HG03354 (cell line): ENCODE measurements around the gene PLEKHG2.
A peak's percentile ranks its signal among the peaks of the same experiment; 100 is the strongest.
"Not testable (repeated sequence)": the region's sequence is repeated elsewhere in the genome, so short reads cannot be mapped to it uniquely, and the experiment has no call there.

ENCODE experiments used
- ATAC-seq: cut with Tn5 transposase; IDR thresholded peaks from one replicate; pipeline ENCODE4 v1.9.1; 2021; ENCODE audit warnings: mild to moderate bottlenecking; ENCODE audit not compliant: unreplicated experiment, poor library complexity, severe bottlenecking

PLEKHG2 gene, protein sequence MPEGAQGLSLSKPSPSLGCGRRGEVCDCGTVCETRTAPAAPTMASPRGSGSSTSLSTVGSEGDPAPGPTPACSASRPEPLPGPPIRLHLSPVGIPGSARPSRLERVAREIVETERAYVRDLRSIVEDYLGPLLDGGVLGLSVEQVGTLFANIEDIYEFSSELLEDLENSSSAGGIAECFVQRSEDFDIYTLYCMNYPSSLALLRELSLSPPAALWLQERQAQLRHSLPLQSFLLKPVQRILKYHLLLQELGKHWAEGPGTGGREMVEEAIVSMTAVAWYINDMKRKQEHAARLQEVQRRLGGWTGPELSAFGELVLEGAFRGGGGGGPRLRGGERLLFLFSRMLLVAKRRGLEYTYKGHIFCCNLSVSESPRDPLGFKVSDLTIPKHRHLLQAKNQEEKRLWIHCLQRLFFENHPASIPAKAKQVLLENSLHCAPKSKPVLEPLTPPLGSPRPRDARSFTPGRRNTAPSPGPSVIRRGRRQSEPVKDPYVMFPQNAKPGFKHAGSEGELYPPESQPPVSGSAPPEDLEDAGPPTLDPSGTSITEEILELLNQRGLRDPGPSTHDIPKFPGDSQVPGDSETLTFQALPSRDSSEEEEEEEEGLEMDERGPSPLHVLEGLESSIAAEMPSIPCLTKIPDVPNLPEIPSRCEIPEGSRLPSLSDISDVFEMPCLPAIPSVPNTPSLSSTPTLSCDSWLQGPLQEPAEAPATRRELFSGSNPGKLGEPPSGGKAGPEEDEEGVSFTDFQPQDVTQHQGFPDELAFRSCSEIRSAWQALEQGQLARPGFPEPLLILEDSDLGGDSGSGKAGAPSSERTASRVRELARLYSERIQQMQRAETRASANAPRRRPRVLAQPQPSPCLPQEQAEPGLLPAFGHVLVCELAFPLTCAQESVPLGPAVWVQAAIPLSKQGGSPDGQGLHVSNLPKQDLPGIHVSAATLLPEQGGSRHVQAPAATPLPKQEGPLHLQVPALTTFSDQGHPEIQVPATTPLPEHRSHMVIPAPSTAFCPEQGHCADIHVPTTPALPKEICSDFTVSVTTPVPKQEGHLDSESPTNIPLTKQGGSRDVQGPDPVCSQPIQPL (N-terminal part only)

DNA sequence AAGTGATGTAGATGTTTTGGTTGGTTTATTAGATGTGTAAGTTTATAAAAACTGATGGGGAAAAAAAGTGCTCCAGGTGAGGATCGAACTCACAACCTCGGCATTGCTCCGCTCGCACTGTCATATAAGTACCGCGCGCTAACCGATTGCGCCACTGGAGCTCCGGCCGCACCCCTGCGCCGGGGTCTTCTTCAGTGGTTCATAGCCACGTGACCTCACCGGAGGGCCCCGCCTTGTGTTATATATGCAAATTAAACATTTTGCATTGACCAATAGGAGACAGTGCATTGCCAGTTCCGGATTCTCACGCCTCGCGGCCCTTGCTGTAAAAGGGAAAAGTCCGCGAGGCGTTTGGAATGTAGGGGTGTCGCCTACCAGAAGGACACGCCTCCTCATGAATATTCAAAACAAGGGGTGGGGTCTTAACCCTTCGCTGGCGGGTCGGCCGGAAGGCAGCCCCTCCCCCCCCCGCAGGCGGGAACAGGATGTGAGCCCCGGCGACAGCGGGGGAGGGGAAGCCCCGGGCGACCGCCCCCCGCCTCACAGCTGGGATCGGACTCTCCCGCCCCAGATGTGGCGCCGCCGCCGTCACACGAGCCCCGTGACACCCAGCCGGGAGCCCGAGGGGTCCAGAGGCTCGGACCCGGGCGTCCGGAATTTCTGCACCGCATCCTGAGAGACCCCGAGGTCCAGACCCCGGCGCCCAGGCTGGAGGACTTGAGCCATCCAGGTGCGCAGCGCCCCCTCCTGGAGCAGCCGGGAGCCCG is at the start of gene PLEKHG2:
PLEKHG2 (plus strand) TSS at position 570 of the 767 bp plus-strand sequence. CDS start 1,418 bp downstream, outside the sequence.
- ATAC-seq = peak; percentile 65

DNA sequence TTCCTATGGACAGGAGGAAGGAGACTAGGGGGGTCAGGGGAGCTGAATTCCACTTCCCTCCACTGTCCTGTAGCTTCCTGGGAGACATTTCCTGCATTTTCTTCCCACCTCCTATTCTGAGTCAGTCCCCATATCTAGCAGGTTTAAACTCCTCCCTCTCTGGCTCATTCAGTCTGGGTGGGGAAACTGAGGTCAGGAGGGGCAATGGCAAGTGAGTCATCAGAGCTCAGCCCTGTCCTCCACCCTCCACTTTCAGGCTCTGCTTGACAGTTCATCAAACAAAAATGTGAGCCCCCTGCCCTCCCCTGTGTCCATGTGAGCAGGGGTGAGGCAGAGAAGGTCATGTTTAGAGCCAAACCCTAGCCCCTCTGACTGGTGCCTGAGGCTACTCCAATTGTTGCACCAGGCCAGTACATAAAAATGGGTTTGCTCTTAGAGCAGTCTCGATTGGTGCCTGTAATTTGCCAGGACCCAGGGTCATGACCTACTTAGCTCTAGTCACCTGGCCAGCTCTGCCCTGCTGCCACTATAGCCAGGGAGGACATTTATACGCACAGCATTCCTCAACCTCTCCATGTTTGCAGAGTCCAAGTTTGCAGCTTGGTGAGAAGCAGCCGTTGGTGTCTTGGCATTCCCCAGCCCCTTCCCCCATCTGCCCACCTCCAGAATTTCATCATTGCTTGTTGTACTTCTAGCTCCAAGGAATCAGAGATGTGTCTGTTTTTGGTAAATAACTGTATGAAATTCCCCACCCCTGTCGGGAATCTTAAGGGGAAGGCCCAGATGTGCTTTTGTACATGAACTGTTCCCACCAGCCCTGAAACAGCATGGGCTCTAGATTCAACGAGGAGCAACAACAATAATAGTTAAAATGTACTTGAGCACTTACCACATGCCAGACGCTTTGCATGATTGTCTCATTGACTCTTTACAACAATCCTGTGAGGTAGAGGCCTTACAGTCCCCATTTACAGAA is 49.5 kb upstream of the PLEKHG2 start:
- no peak for ATAC-seq

DNA sequence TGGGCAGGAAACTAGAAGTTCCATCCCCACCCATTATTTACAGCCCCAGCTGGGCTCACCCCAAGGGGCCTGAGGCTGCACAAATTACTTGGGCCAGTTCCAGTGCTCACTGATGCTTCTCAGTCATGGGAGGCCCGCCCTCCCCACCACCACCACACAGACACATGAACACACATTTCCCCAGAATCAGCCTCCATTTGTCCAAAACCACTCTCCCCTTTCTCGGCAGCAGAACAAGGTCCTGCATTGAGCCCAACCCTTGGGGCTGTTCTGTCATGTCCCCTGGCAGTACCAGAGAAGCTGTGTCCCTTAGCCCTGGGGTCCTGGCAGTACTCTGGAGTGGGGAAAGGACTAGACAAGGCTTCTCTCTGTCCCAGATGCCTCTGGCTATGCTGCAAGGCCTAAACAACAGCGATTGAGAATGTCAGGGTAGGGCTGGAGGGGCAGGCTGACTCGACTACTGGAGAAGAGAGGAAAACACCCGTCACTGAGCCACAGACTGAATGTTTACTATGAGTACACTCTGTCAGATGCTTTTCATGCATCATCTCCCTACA is 48.5 kb upstream of the PLEKHG2 start:
- no peak for ATAC-seq

DNA sequence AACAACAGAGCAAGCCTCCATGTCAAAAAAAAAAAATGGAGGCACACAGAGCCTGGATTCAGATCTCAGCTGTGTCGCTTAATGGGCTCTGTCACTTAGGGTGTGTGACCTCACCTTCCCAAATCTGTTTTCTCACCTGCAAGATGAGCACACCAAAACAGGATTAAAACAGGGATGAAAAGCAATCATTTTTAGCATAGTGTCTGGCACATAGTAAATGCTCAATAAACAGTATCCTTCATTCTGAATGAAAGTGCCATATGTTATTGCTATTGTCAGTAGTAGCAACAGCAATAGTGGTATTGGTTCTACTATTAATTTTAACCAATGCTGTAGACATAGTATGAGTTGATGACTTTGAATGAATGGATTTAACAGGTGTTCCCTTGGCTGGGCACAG is 46.9 kb upstream of the PLEKHG2 start:
- no peak for ATAC-seq

DNA sequence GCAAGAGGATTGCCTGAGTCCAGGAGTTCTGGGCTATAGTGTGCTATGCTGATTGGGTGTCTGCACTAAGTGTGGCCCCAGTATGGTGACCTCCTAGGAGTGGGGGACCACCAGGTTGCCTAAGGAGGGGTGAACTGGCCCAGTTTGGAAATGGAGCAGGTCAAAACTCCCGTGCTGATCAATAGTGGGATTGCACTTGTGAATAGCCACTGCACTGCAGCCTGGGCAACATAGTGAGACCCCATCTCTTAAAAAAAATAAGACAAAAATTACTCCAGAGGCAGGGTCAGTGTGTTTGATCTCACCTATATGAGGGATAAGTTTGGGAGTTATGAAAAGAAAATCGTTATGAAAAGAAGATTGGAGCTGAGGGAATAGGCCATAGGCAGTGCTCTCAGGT is 43.3 kb upstream of the PLEKHG2 start:
- ATAC-seq = no peak

DNA sequence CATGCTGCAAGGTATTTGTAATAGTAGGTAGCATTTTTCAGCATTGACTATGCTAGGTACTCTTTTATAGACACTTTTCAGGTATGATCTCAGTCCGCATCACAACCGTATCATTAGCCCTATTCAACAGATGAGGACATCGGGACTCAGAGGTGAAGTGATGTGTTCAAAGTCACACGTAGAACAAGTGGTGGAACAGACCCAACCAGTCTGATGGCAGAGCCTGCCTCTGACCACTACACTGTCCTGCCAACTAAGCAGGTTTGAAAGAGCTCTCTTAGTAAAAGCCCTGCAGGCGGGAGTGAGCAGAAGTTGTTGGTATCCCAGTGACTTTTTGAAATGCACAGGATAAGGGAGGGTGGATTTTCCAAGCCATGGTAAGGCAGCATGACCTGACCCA is 41.7 kb upstream of the PLEKHG2 start:
- ATAC-seq = no peak

DNA sequence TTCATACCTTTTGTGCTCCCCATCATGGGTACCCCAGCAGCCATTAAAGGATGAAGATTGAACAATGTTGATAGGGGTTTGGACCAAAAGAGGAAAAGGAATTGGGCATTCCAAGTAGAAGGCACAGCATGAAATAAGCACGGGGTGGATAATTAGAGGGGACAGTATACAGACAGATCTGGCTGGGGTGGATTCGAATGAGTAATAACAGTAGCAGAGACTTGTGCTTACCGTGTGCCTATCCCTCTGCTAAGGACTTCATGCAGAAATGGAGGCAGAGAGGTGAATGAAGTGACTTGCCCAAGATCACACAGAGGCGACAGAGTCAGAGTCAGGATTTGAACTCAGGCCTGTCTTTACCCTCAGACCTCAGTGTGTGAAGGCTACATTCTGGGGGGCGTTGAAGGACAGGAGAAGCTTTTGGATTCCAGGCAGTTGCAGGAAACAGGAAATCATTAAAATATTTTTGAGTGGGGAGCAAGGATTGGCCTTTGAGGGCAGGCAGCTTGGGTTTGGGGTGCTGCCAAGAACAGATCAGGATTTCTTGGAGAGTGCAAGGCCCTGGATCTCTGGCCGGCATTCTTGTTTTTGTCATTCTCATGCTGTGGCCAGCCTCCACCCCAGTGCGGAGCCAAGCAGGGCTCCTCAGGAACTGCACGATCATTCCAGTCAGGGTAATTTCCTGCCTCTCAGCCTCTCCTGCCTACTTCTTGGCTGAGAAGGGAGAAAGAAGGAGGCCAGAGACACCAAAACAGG is 40.2 kb upstream of the PLEKHG2 start:
- ATAC-seq = no peak

DNA sequence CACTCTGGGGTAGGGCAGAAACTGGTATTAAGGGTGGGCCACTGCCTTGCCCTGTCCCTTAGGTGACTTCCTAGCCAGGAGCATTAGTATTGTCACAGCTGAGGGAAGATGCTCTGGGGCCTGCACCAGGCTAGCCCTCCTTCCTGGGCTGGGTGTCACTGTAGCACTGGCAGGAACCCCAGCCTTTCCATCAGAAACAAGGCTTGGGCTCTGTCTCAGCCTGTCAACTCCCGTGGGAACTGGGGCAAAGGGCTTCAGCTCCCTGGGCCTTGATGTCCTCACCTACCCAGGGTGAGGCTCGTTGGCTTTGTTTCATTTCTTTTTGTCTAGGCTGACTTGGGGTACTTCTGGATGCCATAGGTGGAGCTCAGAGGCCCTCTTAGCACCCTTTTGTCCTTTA is 39.5 kb upstream of the PLEKHG2 start:
- ATAC-seq = no peak

DNA sequence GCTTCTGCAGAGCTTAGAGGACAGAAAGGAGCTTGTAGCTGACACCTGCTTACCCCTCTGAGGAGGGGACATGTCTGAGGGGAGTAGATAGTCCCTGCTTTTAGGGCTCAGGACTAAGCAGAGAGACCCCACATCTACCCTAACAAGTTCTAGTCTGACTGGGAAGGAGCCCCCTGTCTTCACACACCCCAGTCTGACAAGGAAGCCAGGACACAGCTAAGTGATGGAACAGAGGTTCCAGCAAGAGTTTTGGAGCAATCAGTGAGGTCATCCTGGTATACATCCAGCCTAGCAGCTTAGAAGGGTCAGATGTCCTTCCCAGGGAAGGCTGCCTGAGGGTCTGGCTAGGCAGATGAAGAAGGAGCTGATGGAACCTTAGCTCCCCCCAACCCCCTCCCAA is 36.5 kb upstream of the PLEKHG2 start:
- ATAC-seq = no peak

DNA sequence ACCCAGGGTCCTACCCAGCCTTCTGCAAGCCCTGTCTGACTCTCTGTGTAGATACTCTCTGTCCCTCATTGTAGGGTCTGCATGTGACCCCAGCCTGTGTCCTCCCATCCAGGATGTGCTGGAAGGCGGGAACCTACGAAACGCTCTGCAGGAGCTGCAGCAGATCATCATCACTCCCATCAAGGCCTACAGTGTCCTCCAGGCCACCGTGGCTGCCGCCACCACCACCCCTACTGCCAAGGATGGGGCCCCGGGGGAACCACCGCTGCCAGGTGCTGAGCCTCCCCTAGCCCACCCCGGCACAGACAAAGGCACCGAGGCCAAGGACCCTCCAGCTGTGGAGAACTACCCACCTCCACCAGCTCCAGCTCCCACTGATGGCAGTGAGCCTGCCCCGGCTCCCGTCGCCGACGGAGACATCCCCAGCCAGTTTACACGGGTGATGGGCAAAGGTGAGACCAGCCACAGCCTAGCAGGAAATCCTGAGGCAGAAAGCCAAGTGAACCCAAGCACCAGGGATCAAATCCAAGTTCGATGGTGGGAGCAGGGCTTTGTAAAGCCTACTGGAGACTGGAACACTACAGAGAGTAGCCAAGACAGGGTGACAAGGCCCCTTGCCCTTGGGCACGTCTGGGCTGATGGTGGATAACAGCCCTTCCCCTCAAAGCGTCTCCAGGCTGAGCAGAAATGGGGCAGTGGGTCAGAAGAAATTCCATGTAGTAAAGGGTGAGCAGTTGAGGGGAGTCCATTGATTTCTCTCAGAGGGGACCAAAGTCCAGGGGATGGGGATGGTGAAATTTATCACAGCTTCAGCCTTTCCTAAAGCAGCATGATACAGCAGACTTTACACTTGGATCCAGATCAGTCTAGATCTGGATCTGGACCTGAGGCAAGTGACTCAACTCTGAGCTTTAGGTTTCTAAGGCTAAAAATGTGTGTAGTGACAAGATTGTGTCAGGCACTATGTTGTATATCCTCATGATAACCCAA is 34.8 kb upstream of the PLEKHG2 start:
- ATAC-seq = no peak

DNA sequence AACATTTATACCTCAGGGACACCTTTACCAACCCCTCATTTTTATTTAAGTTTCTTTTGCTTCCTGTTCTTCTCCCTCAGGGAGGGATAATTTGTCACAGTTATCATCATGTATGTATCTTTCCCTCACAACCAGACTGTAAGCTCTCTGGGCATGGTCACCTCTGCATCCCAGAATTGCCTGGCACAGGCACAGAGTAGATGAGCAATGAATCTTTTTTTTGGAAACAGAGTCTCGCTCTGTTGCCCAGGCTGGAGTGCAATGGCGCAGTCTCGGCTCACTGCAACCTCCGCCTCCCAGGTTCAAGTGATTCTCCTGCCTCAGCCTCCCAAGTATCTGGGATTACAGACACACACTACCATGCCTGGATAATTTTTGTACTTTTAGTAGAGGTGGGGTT is 33.1 kb upstream of the PLEKHG2 start:
- ATAC-seq = not testable (repeated sequence)

DNA sequence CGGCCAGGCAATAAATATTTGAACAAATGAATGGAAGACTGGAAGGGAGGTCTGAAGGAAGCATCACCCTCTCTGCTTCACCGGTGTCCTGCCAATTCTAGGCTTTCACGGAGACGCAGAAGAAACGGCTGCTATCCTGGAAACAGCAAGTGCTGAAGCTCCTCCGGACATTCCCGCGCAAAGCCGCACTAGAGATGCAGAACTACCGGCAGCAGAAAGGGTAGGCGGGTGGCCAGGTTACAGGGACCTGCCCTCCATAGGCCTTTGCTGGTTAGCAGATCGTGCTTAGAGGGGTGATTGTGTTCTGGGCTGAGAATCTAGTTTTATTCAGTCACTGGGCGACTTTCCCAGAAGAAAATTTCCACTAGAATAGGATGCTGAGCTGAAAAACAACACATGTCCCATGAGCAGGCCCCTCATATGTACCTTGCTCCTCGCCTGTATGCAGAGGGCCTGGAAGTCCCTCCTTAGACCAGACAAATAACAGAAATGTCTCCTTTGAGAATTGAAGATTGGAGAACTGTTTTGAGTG is 32.5 kb upstream of the PLEKHG2 start:
- no peak for ATAC-seq

DNA sequence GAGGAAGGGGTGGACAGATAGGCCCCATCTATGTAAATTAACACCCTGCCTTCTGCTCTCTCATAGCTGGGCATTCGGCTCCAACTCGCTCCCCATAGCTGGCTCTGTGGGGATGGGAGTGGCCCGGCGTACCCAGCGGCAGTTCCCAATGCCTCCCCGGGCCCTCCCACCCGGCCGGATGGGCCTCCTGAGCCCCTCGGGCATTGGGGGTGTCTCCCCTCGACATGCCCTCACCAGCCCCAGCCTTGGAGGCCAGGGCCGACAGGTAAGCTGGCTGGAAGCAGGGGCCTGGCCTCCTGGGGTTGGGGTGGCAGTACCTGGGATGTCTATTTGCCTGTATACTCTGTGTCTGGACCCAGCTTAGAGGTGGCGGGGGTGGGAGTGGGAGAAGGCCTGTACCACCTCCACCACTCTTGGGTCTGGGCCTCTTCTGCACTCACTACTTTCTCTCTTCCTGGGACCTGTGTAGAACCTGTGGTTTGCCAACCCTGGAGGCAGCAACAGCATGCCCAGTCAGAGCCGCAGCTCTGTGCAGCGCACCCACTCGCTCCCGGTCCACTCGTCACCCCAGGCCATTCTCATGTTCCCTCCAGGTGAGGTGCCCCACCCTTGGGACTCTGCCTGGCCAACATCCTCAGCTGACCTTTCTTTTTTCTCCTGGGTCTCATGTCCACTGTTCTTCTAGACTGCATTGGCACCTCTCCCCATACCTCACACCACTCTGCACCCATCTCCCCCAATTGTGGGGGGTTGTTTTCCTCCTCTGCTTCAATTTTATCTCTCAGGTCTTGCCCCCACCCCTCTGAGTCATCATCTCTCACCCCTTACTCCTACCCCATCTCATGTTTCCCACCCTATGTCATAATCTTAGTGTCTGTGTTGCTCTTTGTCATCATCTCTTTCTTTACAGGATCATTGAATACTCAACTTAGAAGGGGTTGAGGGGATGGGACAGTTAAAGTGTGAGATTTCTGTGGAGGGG is 31.7 kb upstream of the PLEKHG2 start:
- ATAC-seq = no peak

DNA sequence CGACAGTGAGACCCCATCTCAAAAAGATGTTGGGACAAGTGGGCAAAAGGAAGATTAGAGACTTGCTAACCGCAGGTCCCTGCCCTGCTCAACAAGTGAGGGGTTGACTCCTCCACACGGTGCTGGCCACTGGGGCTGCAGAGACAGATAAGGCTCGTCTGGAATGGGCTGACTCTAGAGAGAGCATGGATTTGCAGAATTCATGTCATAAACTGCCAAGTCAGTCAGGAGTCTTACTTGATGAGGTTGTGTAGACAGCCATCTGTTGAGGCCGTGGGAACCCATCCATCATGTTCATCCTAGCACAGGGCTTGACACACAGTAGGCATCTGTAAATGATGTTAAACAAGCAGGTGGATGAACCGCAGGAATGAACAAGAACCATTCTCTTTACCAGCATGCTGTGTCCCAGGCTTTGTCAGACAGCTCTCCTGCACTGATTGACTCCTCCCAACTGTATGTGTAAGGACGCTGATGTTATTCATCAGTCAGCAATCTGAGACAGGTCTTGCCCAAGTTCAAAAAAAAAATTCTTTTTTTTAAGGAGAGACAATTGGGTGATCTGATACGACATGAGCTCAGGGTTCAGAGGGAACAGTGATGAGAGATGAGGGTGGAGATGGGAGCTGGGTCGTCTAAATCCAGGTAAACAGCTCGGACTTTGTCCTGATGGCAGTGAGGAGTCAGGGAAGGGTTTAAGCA is 30.4 kb upstream of the PLEKHG2 start:
- ATAC-seq = no peak
